Sigmoid colon (tissue), 7 donors: ENCODE measurements around the gene NEURL1B. TPM values are rescaled to one million over a fixed set of nuclear protein-coding genes. Genes with fewer than 3 reads are reported as not detected.
A peak's percentile ranks its signal among the peaks of the same experiment; 100 is the strongest.

Experiments
- DNase-seq: peaks from one replicate; pipeline ENCODE4 v3.0.0-alpha.2; 2019
- H3K27ac ChIP-seq, 4 donors: fragments of 200-600 bp; sonication (generic); one replicate each; pipeline ENCODE4 v1.5.1; 2016 to 2019; ENCODE audit warnings: mild to moderate bottlenecking in 1 of 4
- H3K27me3 ChIP-seq, 3 donors: fragments of 200-600 bp; sonication (generic); one replicate each; pipeline ENCODE4 v1.5.1; 2019; ENCODE audit warnings: mild to moderate bottlenecking in 1 of 3
- H3K36me3 ChIP-seq, 4 donors: fragments of 200-600 bp; sonication (generic); one replicate each; pipeline ENCODE4 v1.5.1; 2016 to 2019
- H3K4me1 ChIP-seq, 4 donors: fragments of 200-600 bp; sonication (generic); one replicate each; pipeline ENCODE4 v1.5.1; 2017 to 2019
- H3K4me3 ChIP-seq, 4 donors: fragments of 200-600 bp; sonication (generic); one replicate each; pipeline ENCODE4 v1.5.1; 2017 to 2019; ENCODE audit warnings: mild to moderate bottlenecking in 2 of 4, moderate library complexity in 1 of 4
- H3K9me3 ChIP-seq, 4 donors: fragments of 200-600 bp in 3 of 4; sonication (generic) in 3 of 4; one replicate each; pipeline versions ENCODE4 v1.5.1 to v1.6.1; 2013 to 2019
- CTCF ChIP-seq, 4 experiments: fragments of 450-650 bp in 3 of 4; fragments of 200-600 bp in 1 of 4; IDR thresholded peaks; one replicate each; pipeline ENCODE4 v1.5.1; 2016 to 2019; ENCODE audit warnings: antibody characterized with exemption in 4 of 4, mild to moderate bottlenecking in 3 of 4, moderate library complexity in 2 of 4
- EP300 ChIP-seq, 4 donors: sonication (generic); formaldehyde crosslinking; IDR thresholded peaks; one replicate each; pipeline ENCODE4 v1.6.1; 2017; ENCODE audit warnings: antibody characterized with exemption in 4 of 4
- POLR2A ChIP-seq, 2 donors: fragments of 450-650 bp; IDR thresholded peaks; one replicate each; pipeline ENCODE4 v1.6.1; 2016; ENCODE audit warnings: antibody characterized with exemption in 2 of 2, mild to moderate bottlenecking in 2 of 2, moderate library complexity in 2 of 2
- POLR2AphosphoS5 ChIP-seq, 4 donors: sonication (generic); formaldehyde crosslinking; IDR thresholded peaks; one replicate each; pipeline ENCODE4 v1.6.1; 2017; ENCODE audit warnings: antibody characterized with exemption in 4 of 4
- WGBS, 2 donors: extraction: QIAGEN DNeasy Blood & Tissue Kit; methylation state at CpG; one replicate each; pipeline ENCODE4 v1.1.7; 2013; 5-methylcytosine and 5-hydroxymethylcytosine counted together
- intact Hi-C: fragments of 100-400 bp; cut with DNase I; formaldehyde crosslinking; loops from one replicate; pipeline ENCODE4 v1.15.1; 2023
- polyA plus RNA-seq, 3 donors: library from polyadenylated mRNA; stranded (reverse); fragments of 200-250 nt; gene quantifications; one replicate each; pipeline ENCODE4 v1.2.3, GENCODE V29; 2013
- total RNA-seq, 4 donors: library from RNA; depleted of rRNA; stranded (reverse); fragments of >200 nt; gene quantifications; one replicate each; pipeline ENCODE4 v1.1.0, GENCODE V29; 2016
- donor health status: healthy with polysubstance abuse.
- donor health status: Bipolar disorder and iron deficiency.
- donor health status: healthy.

NEURL1B gene
- total and polyA plus RNA-seq, 7 donors: 12.6 to 53.2 (median 32.9) TPM

DNA sequence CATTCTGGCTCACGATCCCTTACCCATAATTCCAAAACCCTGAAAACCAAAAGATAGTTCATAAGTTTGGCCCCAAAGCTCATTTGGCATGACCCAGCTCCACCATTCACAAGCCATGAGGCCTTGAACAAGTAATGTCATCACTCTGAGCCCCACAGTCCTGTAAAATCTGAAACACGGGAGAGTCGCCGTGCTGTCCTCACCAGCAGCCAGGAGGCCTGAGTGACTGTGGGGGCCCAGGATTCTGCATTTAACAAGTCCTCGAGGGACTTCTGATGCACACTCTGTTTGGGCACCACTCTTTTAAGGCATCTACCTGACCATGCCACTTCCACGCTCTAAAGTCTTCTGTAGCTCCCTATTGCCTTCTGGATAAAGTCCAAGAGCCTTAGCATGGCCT, 89.2 kb downstream of the NEURL1B start:
- 94 to 96% methylated on average over 6 of the region's 6 CpGs for WGBS, 2 donors
- no peak for TF ChIP-seq CTCF (IDR thresholded peaks at IDR 0.05)
- no peak for TF ChIP-seq EP300 (IDR thresholded peaks at IDR 0.05)
- TF ChIP-seq POLR2A (IDR thresholded peaks at IDR 0.05): no peak
- no peak for TF ChIP-seq POLR2AphosphoS5 (IDR thresholded peaks at IDR 0.05)
- no peak overlapping the region for H3K27ac ChIP-seq
- H3K4me1 ChIP-seq: peaks cover 0 to 38% (median 28%) of the 10 kb centered on the region in 4 donors
- no peaks in the 10 kb centered on the region for H3K9me3 ChIP-seq
- no peaks in the 10 kb centered on the region for H3K27me3 ChIP-seq
- H3K4me3 ChIP-seq: no peak overlapping the region
- no peaks in the 10 kb centered on the region for H3K36me3 ChIP-seq
- intact Hi-C loops: no loop called here
- DNase-seq: peak; percentile 55

DNA sequence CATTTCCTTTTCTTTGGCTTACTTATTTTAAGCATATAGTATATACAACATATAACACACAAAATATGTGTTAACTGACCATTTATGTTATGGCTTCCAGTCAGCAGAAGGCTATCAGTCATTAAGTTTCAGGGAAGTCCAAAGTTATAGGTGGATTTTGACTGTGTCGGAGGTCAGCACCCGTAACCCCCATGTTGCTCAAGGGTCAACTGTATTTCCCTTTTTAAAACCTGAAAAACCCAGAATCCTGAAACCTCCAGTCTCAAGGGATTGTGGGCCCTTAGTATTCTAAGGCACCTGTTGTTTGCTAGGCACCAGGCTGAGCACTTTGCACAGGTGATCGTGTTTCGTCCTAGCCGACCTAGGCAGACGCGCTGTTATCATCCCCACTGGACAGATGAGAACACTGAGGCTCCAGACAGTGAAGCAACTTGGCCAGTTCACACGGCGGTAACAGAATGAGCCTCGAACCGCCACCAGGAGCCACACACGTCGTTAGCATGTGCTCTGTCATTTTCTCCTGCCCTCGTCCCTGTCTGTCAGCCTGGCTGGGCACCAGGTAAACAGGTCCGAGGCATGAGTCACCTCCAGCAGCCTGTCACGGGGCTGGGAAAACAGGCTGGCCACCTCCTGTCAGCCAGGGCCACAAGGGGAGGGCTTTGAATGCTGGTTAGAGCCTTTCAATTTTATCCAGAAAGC, 90.1 kb downstream of the NEURL1B start:
- Histone ChIP-seq H3K27ac (peak overlapping the region in 3 of 4 donors; percentile 93 to 95 (median 93)), H3K9me3 (no peaks in the 10 kb centered on the region), H3K36me3 (no peaks in the 10 kb centered on the region), H3K4me3 (no peak overlapping the region), H3K27me3 (no peaks in the 10 kb centered on the region), H3K4me1 (peaks cover 0 to 47% (median 34%) of the 10 kb centered on the region in 4 donors)
- no peak for DNase-seq
- no peak for TF ChIP-seq EP300 (IDR thresholded peaks at IDR 0.05)
- no peak for TF ChIP-seq CTCF (IDR thresholded peaks at IDR 0.05)
- no peak for TF ChIP-seq POLR2A (IDR thresholded peaks at IDR 0.05)
- TF ChIP-seq POLR2AphosphoS5 (IDR thresholded peaks at IDR 0.05): no peak
- 69 to 84% methylated on average over 16 of the region's 16 CpGs for WGBS, 2 donors
- intact Hi-C loops: no loop called here

DNA sequence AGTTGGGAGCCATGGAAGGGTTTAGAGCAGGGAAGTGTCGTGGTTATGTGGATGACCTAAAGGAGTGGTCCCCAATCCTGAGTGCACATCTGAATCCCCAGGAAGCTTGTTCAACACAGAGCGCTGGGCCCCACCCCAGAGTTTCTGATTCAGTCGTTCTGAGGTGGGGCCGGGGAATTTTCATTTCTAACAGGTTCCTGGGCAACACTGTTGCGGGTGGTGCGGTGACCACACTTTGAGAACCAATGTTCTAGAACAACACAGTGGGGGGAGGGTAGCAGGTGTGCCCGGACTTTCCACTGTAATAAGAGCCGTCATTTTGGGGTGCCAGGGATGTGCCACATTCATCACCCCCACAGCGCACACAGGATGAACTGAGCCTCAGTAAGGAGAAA, 90.6 kb downstream of the NEURL1B start:
- peaks cover 0 to 53% (median 40%) of the 10 kb centered on the region in 4 donors for H3K4me1 ChIP-seq
- no peak for TF ChIP-seq CTCF (IDR thresholded peaks at IDR 0.05)
- TF ChIP-seq POLR2AphosphoS5 (IDR thresholded peaks at IDR 0.05): no peak
- no peak for TF ChIP-seq EP300 (IDR thresholded peaks at IDR 0.05)
- TF ChIP-seq POLR2A (IDR thresholded peaks at IDR 0.05): no peak
- H3K4me3 ChIP-seq: no peak overlapping the region
- no peaks in the 10 kb centered on the region for H3K27me3 ChIP-seq
- no peaks in the 10 kb centered on the region for H3K36me3 ChIP-seq
- H3K9me3 ChIP-seq: no peaks in the 10 kb centered on the region
- H3K27ac ChIP-seq: peak overlapping the region in 3 of 4 donors; percentile 93 to 95 (median 93)
- 72 to 83% methylated on average over 9 of the region's 9 CpGs for WGBS, 2 donors
- intact Hi-C loops: no loop called here
- DNase-seq: no peak

- no peak for DNase-seq
- intact Hi-C loops: no loop called here
- Histone ChIP-seq H3K27ac (peak overlapping the region; percentile 84 to 95 (median 93)), H3K4me1 (peaks cover 0 to 57% (median 42%) of the 10 kb centered on the region in 4 donors), H3K9me3 (no peaks in the 10 kb centered on the region), H3K36me3 (no peaks in the 10 kb centered on the region), H3K4me3 (no peak overlapping the region), H3K27me3 (no peaks in the 10 kb centered on the region)
- no peak for TF ChIP-seq CTCF (IDR thresholded peaks at IDR 0.05)
- no peak for TF ChIP-seq EP300 (IDR thresholded peaks at IDR 0.05)
- 81 to 87% methylated on average over 14 of the region's 14 CpGs for WGBS, 2 donors
Observed at GRCh38 chr5:172732201-172732865, 91.3 kb downstream of the NEURL1B start.
